Muscle of arm (tissue), 12 donors: Measurements from ENCODE around the gene PBX1. TPM values are rescaled to one million over a fixed set of nuclear protein-coding genes. Genes with fewer than 3 reads are reported as not detected.

Experiments used
- DNase-seq: peaks from one replicate; pipeline ENCODE4 v3.0.0-alpha.2; 2013
- polyA plus RNA-seq, 12 donors: library from polyadenylated mRNA; unstranded; fragments of 120-200 nt; gene quantifications; one replicate each; pipeline ENCODE4 v1.2.1, GENCODE V29; 2013; ENCODE audit not compliant: insufficient read length in 12 of 12

Gene PBX1
- polyA plus RNA-seq, 12 donors, result 51.0 to 92.3 (median 66.6) TPM

DNA sequence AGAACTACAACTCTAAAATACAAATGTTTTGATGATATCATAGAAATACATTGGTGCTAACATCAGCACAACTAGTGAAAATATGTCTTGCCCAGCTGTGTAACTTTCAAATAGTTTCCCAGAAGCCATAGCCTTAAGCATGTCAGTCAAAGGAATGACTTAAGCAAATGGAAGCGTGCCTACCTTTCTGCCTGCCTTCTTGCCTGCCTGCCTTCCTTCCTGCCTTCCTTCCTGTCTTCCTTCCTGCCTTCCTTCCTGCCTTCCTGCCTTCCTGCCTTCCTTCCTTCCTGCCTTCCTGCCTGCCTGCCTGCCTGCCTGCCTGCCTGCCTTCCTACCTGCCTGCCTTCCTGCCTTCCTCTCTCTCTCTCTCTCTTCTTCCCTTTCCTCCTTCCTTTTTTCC, 104.0 kb downstream of the PBX1 start:
- DNase-seq, result no peak

DNA sequence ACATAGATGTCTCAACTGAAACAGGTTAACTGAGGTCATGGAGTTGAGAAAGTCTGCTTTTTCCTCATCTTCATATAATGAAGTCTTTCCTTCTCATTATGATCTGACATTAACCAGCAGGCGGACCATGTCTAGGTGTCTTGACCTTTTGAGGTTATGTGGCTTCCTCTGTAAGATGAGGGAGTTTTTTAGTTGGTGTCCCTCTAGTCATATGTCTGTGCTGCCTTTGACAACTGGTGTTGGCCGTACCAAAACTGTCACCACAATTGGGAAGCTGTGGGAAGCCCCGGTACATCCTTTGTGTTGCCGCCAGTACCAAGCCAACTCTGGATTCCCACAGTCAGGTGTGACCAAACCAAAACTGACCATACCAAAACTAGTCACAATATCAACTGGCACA, 105.1 kb downstream of the PBX1 start:
- no peak for DNase-seq

DNA sequence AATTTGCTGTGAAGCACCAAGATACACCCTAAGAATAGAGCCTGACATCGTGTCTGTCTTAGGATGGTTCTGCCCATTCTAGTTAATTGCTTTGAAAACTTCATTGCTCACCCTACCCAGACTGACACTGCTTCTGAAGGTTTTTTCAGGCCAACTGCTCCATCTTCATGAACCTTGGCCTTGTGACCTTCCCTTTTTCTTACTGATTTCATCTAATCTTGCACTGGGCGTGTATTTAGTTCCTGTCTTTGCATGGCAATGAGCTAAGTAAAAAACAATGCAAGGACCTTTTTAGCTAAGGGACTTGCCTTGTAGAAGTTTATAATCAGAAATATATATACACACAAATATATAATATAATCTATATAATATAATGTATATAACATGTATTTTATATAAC, 108.0 kb downstream of the PBX1 start:
- no peak for DNase-seq

DNA sequence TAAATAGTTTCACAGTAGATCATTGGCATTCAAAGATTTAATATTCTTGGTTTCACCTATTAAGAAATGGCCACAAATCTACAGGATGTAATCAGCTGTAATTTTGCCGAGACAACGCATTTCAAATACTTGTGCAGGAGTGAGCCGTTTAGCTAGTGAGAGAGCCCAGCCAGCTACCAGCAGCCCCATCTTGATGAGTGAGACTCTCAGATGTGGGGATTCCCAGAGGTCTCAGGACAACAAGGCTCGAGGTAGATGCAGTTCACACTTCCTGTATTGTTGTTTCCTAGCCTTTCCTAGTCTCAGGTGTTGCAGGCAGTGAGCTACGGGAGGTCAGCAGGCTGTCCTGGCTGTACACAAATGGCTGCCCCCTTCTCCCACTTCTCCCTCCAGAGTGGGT, 108.6 kb downstream of the PBX1 start:
- DNase-seq, result no peak

DNA sequence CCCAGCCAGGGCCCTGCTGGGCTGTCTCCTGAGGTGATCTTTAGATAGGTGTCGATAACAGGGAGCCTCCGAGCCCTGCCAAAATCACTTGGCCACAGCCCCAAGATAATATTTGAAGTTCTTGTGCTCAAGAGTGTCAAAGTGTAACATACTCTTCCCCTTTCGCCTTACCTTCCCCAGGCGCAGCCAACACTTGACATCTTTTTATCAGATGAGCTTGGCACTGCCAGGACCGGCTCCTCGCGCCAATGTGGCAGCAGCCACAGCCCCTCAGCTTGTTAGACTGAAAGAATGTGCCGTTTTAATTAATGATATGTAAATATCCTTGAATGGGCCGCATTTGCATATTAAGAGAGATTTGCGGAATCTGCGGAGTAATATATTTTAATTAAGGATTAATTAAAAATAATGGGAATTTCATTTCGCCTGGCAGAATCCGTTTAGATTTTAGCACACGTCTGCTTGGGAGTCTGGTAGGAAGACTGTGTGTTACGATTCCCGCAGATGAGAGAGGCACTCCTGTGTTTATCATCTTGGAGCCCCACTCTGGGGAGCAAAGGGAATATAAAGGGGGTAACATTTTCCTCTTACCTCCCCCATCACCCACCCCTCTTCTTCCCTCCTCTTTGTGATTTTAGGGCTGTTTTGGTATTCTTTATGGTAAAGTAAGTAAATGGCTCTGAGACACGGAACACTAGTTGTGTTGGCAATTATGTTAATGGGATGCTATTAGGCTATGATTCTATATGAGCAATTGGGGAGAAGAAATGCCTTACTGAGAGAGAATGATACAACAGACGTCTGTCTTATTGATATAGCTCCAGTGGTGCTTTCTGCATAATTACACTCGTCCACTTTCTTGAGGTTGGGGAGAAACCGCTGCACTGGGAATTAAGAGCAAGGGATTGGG, 109.8 kb downstream of the PBX1 start:
- no peak for DNase-seq

DNA sequence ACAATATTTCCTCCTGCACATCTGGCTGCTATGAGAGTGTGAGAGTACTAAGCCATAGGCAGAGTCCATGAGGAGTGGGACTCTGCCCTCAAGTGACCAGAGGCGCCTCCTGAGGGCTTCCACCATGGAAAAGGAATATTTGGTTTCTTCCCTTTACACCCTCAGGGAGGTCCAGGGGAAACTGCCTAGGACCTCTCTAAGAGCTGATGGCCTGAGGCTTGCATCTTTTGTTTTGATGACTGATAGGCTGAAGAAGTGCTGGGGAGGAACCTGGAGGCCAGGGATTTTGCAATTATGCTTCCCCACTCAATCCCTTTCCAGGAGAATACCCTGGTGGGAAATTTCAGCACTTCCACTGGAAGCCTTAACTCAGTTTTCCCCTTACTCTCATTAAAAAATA, 111.0 kb downstream of the PBX1 start:
- DNase-seq, result no peak

DNA sequence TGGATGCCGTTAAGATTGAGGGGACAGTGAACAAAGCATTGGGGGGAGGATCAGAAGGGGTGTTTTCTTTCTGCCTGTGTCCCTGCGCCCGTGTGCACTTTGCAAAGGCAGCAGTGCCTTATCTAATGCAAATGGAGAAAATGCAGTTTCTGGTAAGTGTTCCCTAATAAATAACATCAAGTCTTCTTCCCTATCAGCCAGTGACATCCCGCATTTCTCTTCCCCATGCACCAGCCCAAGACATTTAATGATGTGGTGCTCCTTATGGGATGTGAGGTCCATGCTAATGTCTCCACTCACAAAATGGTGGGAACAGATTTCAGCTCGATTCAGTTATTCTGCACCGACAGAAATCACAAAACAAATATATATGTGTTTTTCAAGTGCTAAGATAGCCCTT, 111.8 kb downstream of the PBX1 start:
- DNase-seq, result no peak

DNA sequence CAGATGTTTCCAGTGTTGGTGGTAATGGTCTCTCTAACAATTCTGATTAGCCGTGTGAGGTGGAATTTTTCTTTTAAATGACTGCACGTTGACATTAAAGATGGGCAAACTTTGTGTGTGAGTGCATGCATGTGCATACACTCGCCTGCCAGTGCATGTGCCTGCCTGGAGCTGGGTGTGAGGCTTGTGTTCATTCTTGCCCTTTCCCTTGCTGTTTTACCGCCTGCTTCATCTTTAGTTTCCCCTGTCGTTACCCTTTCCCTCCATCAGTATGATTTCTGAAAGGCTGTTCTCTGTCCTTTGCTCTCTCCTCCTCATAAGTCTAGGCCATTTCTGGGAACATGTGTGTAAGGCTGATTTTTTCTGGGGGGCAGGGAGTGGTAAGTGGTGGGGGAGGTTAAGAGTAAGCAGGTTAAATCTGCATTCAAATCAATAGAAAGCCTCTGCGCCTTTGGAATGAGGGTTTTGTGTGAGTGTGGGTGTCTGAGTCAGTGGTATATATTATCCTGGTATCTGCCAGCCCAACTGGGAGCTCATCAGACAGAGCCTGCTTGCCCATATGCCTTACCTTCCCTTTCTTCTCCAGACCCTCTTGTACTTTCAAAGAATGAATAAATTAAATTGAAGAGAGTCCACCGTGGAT, 112.5 kb downstream of the PBX1 start:
- no peak for DNase-seq

DNA sequence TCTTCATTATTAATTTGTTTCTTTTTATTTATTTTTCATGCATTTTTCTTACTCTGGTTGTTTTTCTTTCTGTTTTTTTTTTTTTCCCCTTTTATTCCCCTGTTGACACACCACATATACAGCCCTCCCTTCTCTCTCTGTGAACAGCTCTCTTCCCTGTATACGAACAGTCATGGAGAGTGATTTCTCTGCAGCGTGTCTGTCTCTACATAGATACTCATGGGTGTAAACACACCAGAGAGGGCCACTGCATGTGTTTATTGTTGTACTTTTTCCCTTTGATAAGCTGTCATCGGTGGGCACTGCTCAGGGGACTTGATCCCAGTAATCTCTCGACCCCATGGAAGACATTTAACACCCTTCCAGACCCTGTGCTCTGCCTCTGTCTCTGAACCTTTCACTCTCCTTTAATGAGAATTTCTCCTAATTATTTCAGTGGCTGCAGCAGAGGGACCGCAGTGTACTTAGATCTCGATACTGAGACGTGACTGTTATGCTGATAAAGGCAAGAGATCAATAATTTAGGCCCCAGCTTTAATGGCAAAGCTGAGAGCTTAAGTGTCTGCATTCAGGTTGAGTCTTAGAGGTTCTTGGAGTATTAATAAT, 113.1 kb downstream of the PBX1 start:
- no peak for DNase-seq

DNA sequence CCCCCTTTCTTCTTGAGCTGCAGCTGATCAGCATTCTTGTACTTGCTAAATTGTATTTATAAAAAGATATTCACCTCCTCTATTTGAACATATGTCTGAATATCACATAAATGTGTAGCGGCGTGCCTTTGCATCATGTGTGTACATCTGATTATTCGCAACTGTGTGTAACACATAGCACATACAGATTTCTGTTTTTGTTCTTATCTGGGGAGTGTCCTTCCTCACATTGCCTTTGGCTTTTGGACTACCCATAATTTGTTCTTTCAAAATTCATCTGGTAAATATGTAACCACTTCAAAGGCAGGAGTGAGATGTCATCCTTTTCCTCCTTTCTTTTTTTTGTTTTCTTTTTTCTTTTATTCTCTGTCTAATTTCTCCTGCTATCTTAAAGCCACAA, 113.6 kb downstream of the PBX1 start:
- no peak for DNase-seq

DNA sequence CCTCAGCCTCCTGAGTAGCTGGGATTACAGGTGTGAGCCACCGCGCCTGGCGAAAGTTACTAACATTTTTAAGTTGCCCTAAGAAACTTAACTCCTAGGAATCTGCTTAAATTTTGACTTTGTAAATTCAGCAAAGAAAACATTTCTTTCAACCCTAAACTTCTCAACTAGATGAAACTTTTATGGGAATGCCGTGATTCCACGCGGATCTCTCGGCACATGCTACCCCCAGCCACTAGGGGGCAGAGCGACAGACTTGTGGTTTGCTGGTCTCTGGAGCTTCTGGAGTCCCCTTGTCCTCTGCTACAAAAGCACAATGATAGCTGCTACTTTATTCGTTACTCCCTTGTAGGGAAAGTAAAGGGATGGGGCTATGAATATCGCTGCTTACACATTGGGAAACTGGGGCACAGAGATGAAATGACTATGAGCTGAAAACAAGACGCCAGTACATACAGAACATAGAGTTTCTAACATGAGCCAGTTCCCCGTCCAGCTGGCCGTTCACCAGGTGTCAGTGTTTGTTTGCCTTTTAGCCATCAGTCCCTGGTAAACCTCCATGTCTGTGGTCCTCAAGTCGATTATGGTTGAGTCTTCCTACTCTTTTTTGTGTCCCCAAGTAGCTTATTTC, 114.7 kb downstream of the PBX1 start:
- DNase-seq, result no peak

DNA sequence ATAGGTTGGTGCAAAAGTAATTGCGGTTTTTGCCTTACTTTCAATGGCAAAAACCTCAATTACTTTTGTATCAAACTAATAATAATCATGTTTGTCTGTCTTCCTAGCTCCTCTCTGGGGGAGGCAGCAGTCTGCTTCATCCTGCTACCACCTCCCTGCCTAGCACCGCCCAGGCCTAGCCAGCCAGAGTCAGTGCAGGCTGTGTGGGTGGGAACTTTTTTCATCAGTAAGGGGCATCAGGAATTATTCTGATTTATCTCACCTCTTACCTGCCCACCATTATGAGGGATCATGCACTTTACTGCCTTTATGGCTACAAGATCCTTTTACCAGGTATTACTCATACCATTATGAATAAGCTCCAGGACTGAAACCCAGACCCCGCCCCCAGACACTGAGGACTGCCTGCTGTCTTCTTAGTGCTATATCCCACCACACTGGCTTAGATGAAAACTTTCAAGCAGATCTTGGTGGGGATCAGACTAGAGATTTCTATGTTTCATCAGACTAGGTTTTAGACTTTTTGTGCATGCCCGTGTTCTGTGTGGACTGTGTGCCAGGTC, 116.4 kb downstream of the PBX1 start:
- no peak for DNase-seq

DNA sequence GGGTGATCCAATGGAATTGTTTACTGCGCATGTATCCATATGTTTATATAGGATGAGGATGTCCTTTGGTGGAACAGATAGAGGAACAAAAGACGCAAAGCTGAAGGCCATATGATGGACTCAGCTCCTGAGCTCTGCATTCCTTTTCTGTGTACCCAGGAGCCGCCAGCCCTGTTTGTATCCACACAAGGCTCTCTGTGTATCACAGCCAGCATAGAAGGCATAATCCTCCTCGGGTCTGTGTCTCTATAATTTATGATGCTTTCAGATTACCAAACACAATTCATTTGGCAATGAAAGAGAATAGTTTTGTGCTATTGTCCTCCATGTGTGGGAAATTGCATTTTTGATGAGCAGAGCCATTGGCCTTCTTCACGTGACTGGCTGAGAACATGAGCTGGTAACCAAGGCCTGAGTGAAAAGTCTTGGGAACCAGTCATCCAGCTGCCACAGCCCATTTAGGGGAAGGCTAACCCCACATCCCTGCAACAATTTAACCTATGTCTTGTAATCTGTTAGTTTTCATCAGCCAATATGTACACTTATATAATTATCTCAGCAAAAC, 119.2 kb downstream of the PBX1 start:
- DNase-seq, result no peak

DNA sequence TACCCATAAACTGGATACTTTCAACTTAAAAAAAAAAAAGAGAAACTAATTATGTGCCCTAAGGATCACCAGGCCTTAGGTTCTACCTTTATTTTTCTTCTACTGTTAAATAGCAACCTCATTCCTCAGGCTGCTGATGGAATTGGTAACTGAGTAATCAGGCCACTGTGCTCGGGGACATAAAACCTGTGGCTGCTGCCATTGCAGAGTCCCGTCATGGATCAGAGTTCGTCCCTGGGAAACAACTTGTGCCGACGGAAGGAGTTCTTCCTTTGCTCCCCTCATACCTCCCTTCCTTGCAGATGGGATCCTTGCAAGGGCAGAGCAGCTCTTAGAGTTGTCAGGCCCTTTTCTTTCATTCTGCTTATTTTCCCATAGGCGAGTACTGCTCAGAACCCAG, 123.6 kb downstream of the PBX1 start:
- no peak for DNase-seq

DNA sequence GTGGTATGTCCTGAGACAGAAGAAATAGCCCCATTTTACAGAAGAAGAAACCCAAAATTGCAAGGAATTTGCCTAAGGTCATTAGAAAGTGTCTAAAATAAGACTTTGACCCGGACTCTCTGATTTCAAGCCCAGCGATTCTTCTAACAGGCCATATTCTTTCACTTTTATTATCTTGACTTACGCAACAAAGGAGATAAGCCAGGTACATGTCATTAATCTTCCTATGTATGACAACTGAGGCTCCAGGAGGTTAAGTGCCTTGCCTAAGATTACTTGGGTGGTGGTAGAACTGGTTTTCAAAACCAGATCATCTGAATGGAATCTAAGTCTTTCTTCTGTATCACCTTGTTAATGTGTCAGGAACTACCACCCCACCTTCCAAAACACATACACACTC, 124.3 kb downstream of the PBX1 start:
- DNase-seq, result no peak

DNA sequence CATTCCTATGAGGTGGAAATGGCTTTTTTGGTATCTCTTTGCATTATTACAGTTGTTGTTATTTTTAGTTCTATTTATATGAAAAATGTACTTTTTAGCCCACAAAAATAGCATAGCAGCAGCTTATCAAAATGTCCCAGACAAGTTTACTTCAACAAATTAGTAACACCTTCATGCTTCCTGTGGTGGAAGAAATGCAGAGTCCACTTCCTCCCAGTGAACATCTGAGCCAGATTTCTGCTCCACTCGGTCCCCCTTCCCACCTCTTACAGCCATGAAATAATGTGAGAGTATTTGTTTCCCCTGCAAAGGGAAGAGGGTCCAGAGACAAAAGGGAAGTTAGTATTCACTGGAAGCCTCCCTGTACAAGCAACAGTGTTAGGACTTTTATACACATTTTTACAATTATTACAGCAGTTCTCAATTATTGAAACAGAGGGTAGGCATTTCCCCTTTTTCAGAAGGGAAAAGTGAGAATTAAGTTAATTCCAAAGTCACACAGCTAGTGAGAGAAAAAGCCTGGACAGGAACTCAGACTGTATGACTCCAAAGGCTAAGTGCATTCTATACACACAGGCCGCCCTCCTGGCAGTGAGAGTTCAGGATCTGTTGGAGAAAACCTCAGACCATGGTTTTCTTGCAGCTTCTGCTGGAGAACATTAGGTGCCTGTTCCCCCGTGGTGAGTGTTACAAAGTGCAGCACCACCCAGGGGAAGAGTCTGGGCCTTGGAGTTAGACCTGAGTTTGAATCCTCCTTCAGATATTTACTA, 126.5 kb downstream of the PBX1 start:
- no peak for DNase-seq

DNA sequence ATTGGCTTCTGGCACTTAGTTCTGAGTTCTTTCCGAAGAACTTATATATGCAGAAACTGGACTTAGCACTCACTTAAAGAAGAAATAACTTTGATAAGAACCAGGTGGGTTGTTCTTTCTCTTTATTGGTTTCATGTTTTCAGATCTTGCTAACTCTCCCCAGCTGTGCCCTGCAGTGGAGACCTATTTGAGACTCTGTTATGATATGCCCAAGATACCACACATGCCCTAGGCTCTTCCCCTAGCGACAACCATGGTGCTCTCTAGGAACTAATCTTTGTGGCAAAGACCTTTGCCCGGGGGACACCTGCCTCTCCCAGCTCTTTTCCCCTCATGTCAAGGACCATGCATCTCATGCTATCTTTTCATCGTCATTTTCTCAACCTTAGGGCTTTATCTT, 128.8 kb downstream of the PBX1 start:
- no peak for DNase-seq

DNA sequence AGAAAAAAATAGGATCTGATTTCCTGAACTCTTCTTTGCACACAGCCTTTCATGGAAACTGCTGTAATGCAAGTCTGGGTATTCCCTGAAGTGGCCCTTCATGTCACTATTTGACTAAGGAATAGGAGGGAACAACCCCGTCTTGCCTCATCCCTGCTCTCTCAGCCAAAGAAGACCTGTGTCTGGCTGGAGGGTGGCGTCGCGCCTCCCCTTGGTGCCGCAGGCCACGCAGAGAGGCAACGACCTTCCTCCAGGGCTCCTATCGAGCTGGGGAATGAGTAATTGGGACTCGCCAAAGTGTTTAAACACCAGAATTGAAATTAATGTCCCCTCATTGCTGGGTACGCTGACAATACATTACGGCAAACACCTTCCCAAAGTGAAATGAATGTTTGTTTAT, 129.8 kb downstream of the PBX1 start:
- DNase-seq, result no peak

DNA sequence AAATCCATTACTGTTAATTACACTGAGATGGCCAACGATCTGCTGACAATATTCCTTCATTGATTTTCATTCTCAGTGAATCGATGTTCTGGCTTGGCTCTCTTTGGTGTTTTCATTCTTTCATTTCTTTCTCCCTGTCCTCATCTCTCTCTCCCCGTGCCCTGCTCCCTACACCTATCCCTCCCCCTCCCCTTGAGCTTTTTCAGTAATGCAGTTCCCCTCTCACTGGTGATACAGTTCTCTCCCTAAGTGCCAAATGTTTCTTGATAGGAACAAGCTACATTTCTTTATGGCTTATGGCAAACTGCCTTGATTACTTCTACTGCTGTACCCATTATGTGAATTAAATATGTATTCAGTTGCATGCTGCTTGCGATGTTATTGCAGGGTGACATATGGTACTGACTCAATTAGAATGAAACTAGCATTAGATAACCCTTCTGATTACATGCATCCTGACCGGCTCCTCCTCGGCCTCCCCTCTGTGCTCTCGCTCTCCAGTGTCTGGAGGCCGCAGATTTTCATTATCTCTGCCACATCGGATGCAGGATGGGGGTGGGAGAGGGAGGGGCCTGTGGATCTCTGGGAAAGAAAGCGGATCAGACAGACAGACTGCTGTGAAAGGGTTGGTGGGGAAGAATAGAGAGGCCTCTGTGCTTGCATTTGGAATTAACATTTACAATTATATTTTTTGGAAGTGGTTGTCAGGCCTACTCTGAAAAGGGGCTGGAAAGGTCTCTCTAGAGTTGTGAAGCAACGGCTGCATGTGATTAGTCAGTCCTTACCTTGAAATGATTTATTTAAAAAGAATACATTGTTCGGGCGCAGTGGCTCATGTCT, 130.9 kb downstream of the PBX1 start:
- no peak for DNase-seq

DNA sequence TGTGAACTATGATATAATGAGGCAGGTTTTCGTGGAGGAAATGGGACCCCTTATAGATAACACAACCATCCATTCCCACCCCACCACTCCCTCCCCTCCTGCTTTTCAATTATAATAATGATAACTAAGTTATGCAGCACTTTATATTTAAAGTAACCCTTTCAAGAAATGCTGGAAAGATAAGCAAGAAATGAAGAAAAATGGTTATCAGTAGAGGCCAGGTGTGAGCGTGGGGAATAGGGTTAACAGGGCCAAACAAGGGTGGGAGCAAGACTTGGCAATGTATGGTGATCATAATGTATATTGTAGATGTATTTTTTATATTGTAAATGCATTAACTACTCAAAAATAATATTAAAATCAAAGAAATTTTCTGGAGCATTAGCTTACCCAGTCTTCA, 133.4 kb downstream of the PBX1 start:
- no peak for DNase-seq
